CD14-positive monocyte (primary cell): ENCODE measurements around the gene BCL7C. TPM values are rescaled to one million over a fixed set of nuclear protein-coding genes. Genes with fewer than 3 reads are reported as not detected.

ENCODE experiments used
- DNase-seq, 3 donors: peaks; one replicate each; pipeline ENCODE4 v3.0.0-alpha.2; 2011 to 2022
- H2AFZ ChIP-seq: 2 replicates; pipeline ENCODE4 v1.6.0; 2012; ENCODE audit warnings: mild to moderate bottlenecking, low read depth, low read length, inconsistent platforms; ENCODE audit not compliant: insufficient read depth, poor library complexity, severe bottlenecking
- H3K27ac ChIP-seq, 2 donors: 1 replicate in 1 of 2; 2 replicates in 1 of 2; pipeline ENCODE4 v1.5.1; 2012 to 2013; ENCODE audit warnings: low read length in 2 of 2, control low read depth in 1 of 2, inconsistent platforms in 1 of 2, low read depth in 1 of 2, mild to moderate bottlenecking in 1 of 2
- H3K27me3 ChIP-seq, 2 donors: one replicate each; pipeline versions ENCODE4 v1.6.0 to v1.6.1; 2011 to 2013; ENCODE audit warnings: low read length in 2 of 2; ENCODE audit not compliant: control insufficient read depth in 2 of 2, insufficient read depth in 2 of 2
- H3K36me3 ChIP-seq, 2 donors: replicated peaks in 1 of 2; 1 replicate in 1 of 2; 2 replicates in 1 of 2; pipeline versions ENCODE4 v1.5.1 to v1.6.1; 2012 to 2013; ENCODE audit warnings: low read length in 2 of 2, control low read depth in 1 of 2, inconsistent platforms in 1 of 2, mild to moderate bottlenecking in 1 of 2; ENCODE audit not compliant: insufficient read depth in 2 of 2, control insufficient read depth in 1 of 2
- H3K4me1 ChIP-seq, 2 donors: 1 replicate in 1 of 2; 2 replicates in 1 of 2; pipeline versions ENCODE4 v1.5.1 to v1.6.1; 2012 to 2013; ENCODE audit warnings: low read length in 2 of 2, control low read depth in 1 of 2, inconsistent platforms in 1 of 2, mild to moderate bottlenecking in 1 of 2, moderate library complexity in 1 of 2; ENCODE audit not compliant: insufficient read depth in 2 of 2, control insufficient read depth in 1 of 2
- H3K4me2 ChIP-seq: replicated peaks from 2 replicates; pipeline ENCODE3; 2012; ENCODE audit warnings: low read length, moderate library complexity, mild to moderate bottlenecking; ENCODE audit not compliant: poor library complexity, severe bottlenecking; ENCODE audit errors: extremely low read depth
- H3K4me3 ChIP-seq, 3 experiments: fragments of 200-600 bp in 1 of 3; sonication (generic) in 1 of 3; replicated peaks in 1 of 3; 1 replicate in 2 of 3; 2 replicates in 1 of 3; pipeline ENCODE4 v1.5.1; 2011 to 2013; ENCODE audit warnings: low read length in 3 of 3, mild to moderate bottlenecking in 3 of 3, control low read depth in 2 of 3, low read depth in 2 of 3, inconsistent platforms in 1 of 3, moderate library complexity in 1 of 3
- H3K79me2 ChIP-seq: 2 replicates; pipeline ENCODE4 v1.6.0; 2012; ENCODE audit warnings: mild to moderate bottlenecking, control low read depth, inconsistent platforms, low read length, moderate library complexity; ENCODE audit not compliant: insufficient read depth
- H3K9ac ChIP-seq: 2 replicates; pipeline ENCODE4 v1.6.0; 2017; ENCODE audit warnings: low read length, mild to moderate bottlenecking; ENCODE audit not compliant: insufficient read depth, poor library complexity, severe bottlenecking
- H3K9me3 ChIP-seq, 2 donors: replicated peaks in 1 of 2; 1 replicate in 1 of 2; 2 replicates in 1 of 2; pipeline versions ENCODE4 v1.5.1 to v1.6.1; 2012 to 2013; ENCODE audit warnings: low read length in 2 of 2, control low read depth in 1 of 2; ENCODE audit not compliant: control insufficient read depth in 1 of 2, insufficient read depth in 1 of 2
- H4K20me1 ChIP-seq: 2 replicates; pipeline ENCODE4 v1.6.0; 2012; ENCODE audit warnings: mild to moderate bottlenecking, low read length, control low read depth, moderate library complexity; ENCODE audit not compliant: insufficient read depth
- H3K27ac Mint-ChIP-seq, 7 donors: one replicate each; pipeline ENCODE4 v1.8.0; 2020; ENCODE audit warnings: mild to moderate bottlenecking in 7 of 7, mixed read lengths in 7 of 7, moderate library complexity in 6 of 7, inconsistent platforms in 2 of 7
- H3K27me3 Mint-ChIP-seq, 3 donors: one replicate each; pipeline ENCODE4 v1.8.0; 2021 to 2022; ENCODE audit warnings: low read depth in 3 of 3, mild to moderate bottlenecking in 3 of 3, mixed read lengths in 3 of 3, moderate library complexity in 3 of 3, inconsistent platforms in 1 of 3
- H3K36me3 Mint-ChIP-seq, 2 donors: one replicate each; pipeline ENCODE4 v1.8.0; 2020; ENCODE audit warnings: mixed read lengths in 2 of 2, inconsistent platforms in 1 of 2, mild to moderate bottlenecking in 1 of 2
- H3K4me1 Mint-ChIP-seq: one replicate; pipeline ENCODE4 v1.8.0; 2020; ENCODE audit warnings: mild to moderate bottlenecking, mixed read lengths
- H3K4me3 Mint-ChIP-seq, 2 donors: one replicate each; pipeline ENCODE4 v1.8.0; 2020; ENCODE audit warnings: mild to moderate bottlenecking in 2 of 2, mixed read lengths in 2 of 2, moderate library complexity in 1 of 2
- H3K9me3 Mint-ChIP-seq, 7 donors: one replicate each; pipeline ENCODE4 v1.8.0; 2020 to 2022; ENCODE audit warnings: mixed read lengths in 7 of 7, mild to moderate bottlenecking in 6 of 7, moderate library complexity in 6 of 7, inconsistent platforms in 2 of 7
- CTCF ChIP-seq: fragments of 200-600 bp; IDR thresholded peaks from one replicate; pipeline ENCODE4 v1.8.0; 2022; ENCODE audit warnings: antibody characterized with exemption, mild to moderate bottlenecking
- whole genome bisulfite sequencing: methylation state at CpG from one replicate; pipeline ENCODE4 v1.1.5; 2013; ENCODE audit warnings: missing lambda C conversion rate; ENCODE audit not compliant: insufficient coverage; 5-methylcytosine and 5-hydroxymethylcytosine counted together
- intact Hi-C, 2 donors: fragments of 100-400 bp; cut with micrococcal nuclease; formaldehyde crosslinking; loops; one replicate each; pipeline versions ENCODE4 v1.15.0 to v1.15.1; 2023
- polyA plus RNA-seq, 3 donors: library from polyadenylated mRNA; depleted of rRNA in 1 of 3; unstranded in 2 of 3; stranded (reverse) in 1 of 3; fragments of 300-500 nt in 2 of 3; fragments of >200 nt in 1 of 3; fragmentation: Illumina TruSeq in 2 of 3; gene quantifications; 1 replicate in 2 of 3; 2 replicates in 1 of 3; pipeline ENCODE4 v1.2.3, GENCODE V29; 2012 to 2021

Gene BCL7C
- polyA plus RNA-seq, 3 donors: 11.4 to 19.1 (median 17.4) TPM

GRCh38 chr16:30927789-30928378, 34.0 kb upstream of the BCL7C start:
- H4K20me1 ChIP-seq: no peaks in the 10 kb centered on the region
- H3K4me1 ChIP-seq: peaks cover 4 to 9% of the 10 kb centered on the region in 2 donors
- H2AFZ ChIP-seq: no peak overlapping the region
- H3K4me2 ChIP-seq: no peak overlapping the region
- no peak overlapping the region for H3K27ac ChIP-seq
- peaks cover 0 to 2% (median 0%) of the 10 kb centered on the region in 7 donors for H3K9me3 Mint-ChIP-seq
- H3K4me1 Mint-ChIP-seq: peaks cover 15% of the 10 kb centered on the region
- no peak overlapping the region for H3K4me3 Mint-ChIP-seq
- 88% methylated on average over 4 of the region's 15 CpGs for WGBS
- no peak overlapping the region for H3K9ac ChIP-seq
- peaks cover 33 to 48% of the 10 kb centered on the region in 2 donors for H3K36me3 Mint-ChIP-seq
- H3K4me3 ChIP-seq: no peak overlapping the region
- intact Hi-C loops: loop anchor here in 1 of 2 donors (10.0 kb wide), 2 partner anchors 163 to 273 kb away; partner anchors contain the start of genes CFAP119, FBRS, PRR14 and RNF40
- peaks cover 23 to 52% of the 10 kb centered on the region in 2 donors for H3K36me3 ChIP-seq
- H3K79me2 ChIP-seq: no peaks in the 10 kb centered on the region
- no peaks in the 10 kb centered on the region for H3K9me3 ChIP-seq
- H3K27me3 ChIP-seq: no peaks in the 10 kb centered on the region
- no peak for DNase-seq
- H3K27ac Mint-ChIP-seq: peak overlapping the region in 1 of 7 donors; percentile 63
- no peaks in the 10 kb centered on the region for H3K27me3 Mint-ChIP-seq
- no peak for TF ChIP-seq CTCF

GRCh38 chr16:30926937-30927788, 33.3 kb upstream of the BCL7C start:
- Mint-ChIP-seq H3K4me1 (peaks cover 15% of the 10 kb centered on the region), H3K36me3 (peaks cover 25 to 41% of the 10 kb centered on the region in 2 donors), H3K9me3 (peaks cover 0 to 2% (median 0%) of the 10 kb centered on the region in 7 donors), H3K27me3 (no peaks in the 10 kb centered on the region), H3K27ac (no peak overlapping the region), H3K4me3 (no peak overlapping the region)
- H3K4me3 ChIP-seq: no peak overlapping the region
- H3K9me3 ChIP-seq: no peaks in the 10 kb centered on the region
- H3K27me3 ChIP-seq: no peaks in the 10 kb centered on the region
- intact Hi-C loops: loop anchor here in 1 of 2 donors (10.0 kb wide), 2 partner anchors 162 to 272 kb away; partner anchors contain the start of genes CFAP119, FBRS, PRR14 and RNF40
- H3K27ac ChIP-seq: no peak overlapping the region
- TF ChIP-seq CTCF: no peak
- no peak for DNase-seq
- H3K4me2 ChIP-seq: no peak overlapping the region
- H3K79me2 ChIP-seq: no peaks in the 10 kb centered on the region
- H2AFZ ChIP-seq: no peak overlapping the region
- no peak overlapping the region for H3K9ac ChIP-seq
- H3K4me1 ChIP-seq: peaks cover 4 to 10% of the 10 kb centered on the region in 2 donors
- H3K36me3 ChIP-seq: peaks cover 20 to 45% of the 10 kb centered on the region in 2 donors
- no peaks in the 10 kb centered on the region for H4K20me1 ChIP-seq
- WGBS: 99% methylated on average over 12 of the region's 22 CpGs
